Liver (tissue), 9 donors: ENCODE data around the gene RER1. TPM values are rescaled to one million over a fixed set of nuclear protein-coding genes. Genes with fewer than 3 reads are reported as not detected.

Experiments
- DNase-seq: peaks from one replicate; pipeline ENCODE4 v3.0.0-alpha.2; 2017; ENCODE audit warnings: low spot score
- H3K27ac ChIP-seq, 2 donors: one replicate each; pipeline ENCODE4 v1.7.0; 2013; ENCODE audit warnings: inconsistent platforms in 2 of 2, low read length in 2 of 2, control low read depth in 1 of 2, low read depth in 1 of 2, mild to moderate bottlenecking in 1 of 2
- H3K27me3 ChIP-seq, 4 donors: one replicate each; pipeline versions ENCODE4 v1.6.1 to v1.7.0; 2013; ENCODE audit warnings: low read length in 3 of 4, inconsistent platforms in 1 of 4, mild to moderate bottlenecking in 1 of 4, moderate library complexity in 1 of 4; ENCODE audit not compliant: control insufficient read depth in 4 of 4, insufficient read depth in 4 of 4
- H3K36me3 ChIP-seq, 4 donors: one replicate each; pipeline versions ENCODE4 v1.6.1 to v1.7.0; 2013; ENCODE audit warnings: low read length in 3 of 4, mild to moderate bottlenecking in 3 of 4, low read depth in 1 of 4, moderate library complexity in 1 of 4; ENCODE audit not compliant: control insufficient read depth in 4 of 4, insufficient read depth in 3 of 4
- H3K4me1 ChIP-seq, 4 donors: one replicate each; pipeline versions ENCODE4 v1.6.1 to v1.7.0; 2013; ENCODE audit warnings: low read length in 3 of 4, mild to moderate bottlenecking in 3 of 4, moderate library complexity in 1 of 4; ENCODE audit not compliant: control insufficient read depth in 4 of 4, insufficient read depth in 4 of 4
- H3K4me3 ChIP-seq, 3 donors: one replicate each; pipeline versions ENCODE4 v1.6.1 to v1.7.0; 2013; ENCODE audit warnings: low read length in 3 of 3, control low read depth in 1 of 3, low read depth in 1 of 3, mild to moderate bottlenecking in 1 of 3
- H3K9ac ChIP-seq, 2 donors: one replicate each; pipeline ENCODE4 v1.7.0; 2013; ENCODE audit warnings: low read length in 2 of 2, mild to moderate bottlenecking in 2 of 2, moderate library complexity in 2 of 2, control low read depth in 1 of 2, low read depth in 1 of 2
- H3K9me3 ChIP-seq, 4 donors: one replicate each; pipeline versions ENCODE4 v1.6.1 to v1.7.0; 2013; ENCODE audit warnings: low read length in 3 of 4; ENCODE audit not compliant: control insufficient read depth in 4 of 4
- ATF3 ChIP-seq: IDR thresholded peaks from 2 replicates; pipeline ENCODE4 v1.6.1; 2016; ENCODE audit warnings: antibody characterized with exemption
- CTCF ChIP-seq: fragments of 150-350 bp; IDR thresholded peaks from 2 replicates; pipeline ENCODE4 v1.5.1; 2017; ENCODE audit warnings: improper control_type of control experiment, low read depth, low read length; ENCODE audit not compliant: missing input control
- EGR1 ChIP-seq, 2 donors: IDR thresholded peaks; 2 replicates each; pipeline ENCODE4 v1.6.1; 2016 to 2018; ENCODE audit warnings: antibody characterized with exemption in 2 of 2, low read depth in 2 of 2
- FOXA1 ChIP-seq: IDR thresholded peaks from 2 replicates; pipeline ENCODE4 v1.6.1; 2016; ENCODE audit warnings: antibody characterized with exemption
- FOXA2 ChIP-seq: IDR thresholded peaks from 2 replicates; pipeline ENCODE4 v1.6.1; 2016; ENCODE audit warnings: antibody characterized with exemption
- HNF4A ChIP-seq, 2 donors: conservative IDR thresholded peaks; 2 replicates each; pipeline ENCODE4 v1.6.1; 2016; ENCODE audit warnings: antibody characterized with exemption in 2 of 2, mild to moderate bottlenecking in 2 of 2
- HNF4G ChIP-seq: IDR thresholded peaks from 2 replicates; pipeline ENCODE4 v1.6.1; 2016; ENCODE audit warnings: antibody characterized with exemption
- JUND ChIP-seq, 2 donors: IDR thresholded peaks; 2 replicates each; pipeline ENCODE4 v1.6.1; 2016; ENCODE audit warnings: antibody characterized with exemption in 2 of 2
- MAX ChIP-seq: IDR thresholded peaks from 2 replicates; pipeline ENCODE4 v1.6.1; 2016; ENCODE audit warnings: antibody characterized with exemption
- NR2F2 ChIP-seq: IDR thresholded peaks from 2 replicates; pipeline ENCODE4 v1.6.1; 2016; ENCODE audit warnings: antibody characterized with exemption
- RAD21 ChIP-seq, 2 donors: IDR thresholded peaks; 2 replicates each; pipeline ENCODE4 v1.6.1; 2016; ENCODE audit warnings: antibody characterized with exemption in 2 of 2, mild to moderate bottlenecking in 2 of 2
- REST ChIP-seq: IDR thresholded peaks from 2 replicates; pipeline ENCODE4 v1.6.1; 2016; ENCODE audit warnings: antibody characterized with exemption, mild to moderate bottlenecking
- RXRA ChIP-seq, 2 donors: IDR thresholded peaks; 2 replicates each; pipeline ENCODE4 v1.6.1; 2017 to 2018; ENCODE audit warnings: antibody characterized with exemption in 2 of 2, mild to moderate bottlenecking in 1 of 2
- SP1 ChIP-seq: IDR thresholded peaks from 2 replicates; pipeline ENCODE4 v1.6.1; 2018; ENCODE audit warnings: antibody characterized with exemption, mild to moderate bottlenecking
- TAF1 ChIP-seq: conservative IDR thresholded peaks from 2 replicates; pipeline ENCODE4 v1.6.1; 2016; ENCODE audit warnings: antibody characterized with exemption, mild to moderate bottlenecking
- WGBS: extraction: QIAGEN DNeasy Blood & Tissue Kit; methylation state at CpG from one replicate; pipeline ENCODE4 v1.1.7; 2013; 5-methylcytosine and 5-hydroxymethylcytosine counted together
- polyA plus RNA-seq, 2 donors: library from polyadenylated mRNA; stranded (reverse) in 1 of 2; unstranded in 1 of 2; fragments of 200-250 nt in 1 of 2; fragments of >200 nt in 1 of 2; fragmentation: Nextera tagmentation in 1 of 2; extraction: Ambion mirVana in 1 of 2; gene quantifications; one replicate each; pipeline versions ENCODE4 v1.2.1 to v1.2.3, GENCODE V29; 2013 to 2015
- total RNA-seq, 2 donors: library from RNA; depleted of rRNA; stranded (reverse); fragments of >200 nt; gene quantifications; one replicate each; pipeline ENCODE4 v1.2.3, GENCODE V29; 2014
- donor health status: healthy.
- donor health status: healthy.
- donor health status: healthy.
- donor health status: healthy.
- donor health status: healthy.

RER1 gene
- total and polyA plus RNA-seq, 4 donors: 43.5 to 142 (median 89.7) TPM

GRCh38 chr1:2375246-2375922, 16.3 kb upstream of the RER1 start:
- DNase-seq: no peak
- no peak overlapping the region for H3K9ac ChIP-seq

GRCh38 chr1:2375923-2376260, 15.7 kb upstream of the RER1 start:
- DNase-seq: no peak
- H3K27ac ChIP-seq: no peak overlapping the region
- H3K4me3 ChIP-seq: no peak overlapping the region
- H3K4me1 ChIP-seq: no peaks in the 10 kb centered on the region
- H3K27me3 ChIP-seq: no peaks in the 10 kb centered on the region
- 77% methylated on average over 7 of the region's 7 CpGs for WGBS
- H3K9me3 ChIP-seq: no peaks in the 10 kb centered on the region
- no peaks in the 10 kb centered on the region for H3K36me3 ChIP-seq
- no peak overlapping the region for H3K9ac ChIP-seq
- TF ChIP-seq HNF4A (conservative IDR thresholded peaks at IDR 0.05): peak in 1 of 2 donors; percentile 59
- no peak for TF ChIP-seq NR2F2

More at GRCh38 chr1:2375246-2375922, 16.3 kb upstream of the RER1 start:
- 87% methylated on average over 23 of the region's 23 CpGs for WGBS
- Histone ChIP-seq H3K9me3 (no peaks in the 10 kb centered on the region), H3K36me3 (no peaks in the 10 kb centered on the region), H3K27me3 (no peaks in the 10 kb centered on the region), H3K27ac (no peak overlapping the region), H3K4me1 (no peaks in the 10 kb centered on the region), H3K4me3 (no peak overlapping the region)
- TF ChIP-seq ATF3 (no peak), REST (no peak), TAF1 (no peak), RXRA (IDR thresholded peaks at IDR 0.05) (no peak), SP1 (no peak), MAX (no peak), RAD21 (IDR thresholded peaks at IDR 0.05) (no peak), HNF4G (no peak), CTCF (no peak)

GRCh38 chr1:2376261-2376741, 15.3 kb upstream of the RER1 start:
- WGBS: 88% methylated on average over 23 of the region's 23 CpGs
- no peak for DNase-seq
- H3K27me3 ChIP-seq: no peaks in the 10 kb centered on the region
- no peaks in the 10 kb centered on the region for H3K4me1 ChIP-seq
- no peaks in the 10 kb centered on the region for H3K9me3 ChIP-seq
- no peak overlapping the region for H3K27ac ChIP-seq
- no peaks in the 10 kb centered on the region for H3K36me3 ChIP-seq
- no peak overlapping the region for H3K4me3 ChIP-seq
- no peak overlapping the region for H3K9ac ChIP-seq
- no peak for TF ChIP-seq RXRA (IDR thresholded peaks at IDR 0.05)
- TF ChIP-seq REST: no peak
- no peak for TF ChIP-seq EGR1 (IDR thresholded peaks at IDR 0.05; ENCODE audit: low read depth in 2 of 2)
- TF ChIP-seq JUND (IDR thresholded peaks at IDR 0.05): no peak
- TF ChIP-seq FOXA2: no peak
- TF ChIP-seq SP1: no peak
- TF ChIP-seq FOXA1: no peak
- TF ChIP-seq NR2F2: no peak
- TF ChIP-seq CTCF: no peak
- TF ChIP-seq RAD21 (IDR thresholded peaks at IDR 0.05): no peak
